ENCODE data around the gene PTPRD.

PTPRD gene

GRCh38 chr9:8392866-8393265, 2219.9 kb downstream of the PTPRD start:
- TF ChIP-seq CTCF (IDR thresholded peaks at IDR 0.05; ENCODE audit: insufficient read depth, low read length, missing control alignments): no peak
- POLR2A ChIA-PET: no interaction called here

GRCh38 chr9:8391566-8391965, 2221.2 kb downstream of the PTPRD start:
- DNase-seq (ENCODE audit: low read depth, low spot score): no peak
- H3K4me3 ChIP-seq (ENCODE audit: low read depth, low read length): no peak overlapping the region
- CTCF ChIA-PET: no interaction called here
- POLR2A ChIA-PET: no interaction called here
- no peak for TF ChIP-seq CTCF (IDR thresholded peaks at IDR 0.05; ENCODE audit: insufficient read depth, low read length, missing control alignments)

More at GRCh38 chr9:8392866-8393265, 2219.9 kb downstream of the PTPRD start:
- no peak overlapping the region for H3K4me3 ChIP-seq (ENCODE audit: low read depth, low read length)
- no peak for DNase-seq (ENCODE audit: low read depth, low spot score)
- CTCF ChIA-PET: no interaction called here

GRCh38 chr9:8391132-8391531, 2221.7 kb downstream of the PTPRD start:
- POLR2A ChIA-PET: no interaction called here
- H3K4me3 ChIP-seq (ENCODE audit: low read depth, low read length): no peak overlapping the region
- CTCF ChIA-PET: no interaction called here
- no peak for TF ChIP-seq CTCF (IDR thresholded peaks at IDR 0.05; ENCODE audit: insufficient read depth, low read length, missing control alignments)
- DNase-seq (ENCODE audit: low read depth, low spot score): no peak

- no peak for DNase-seq (ENCODE audit: low read depth, low spot score)
- ChIA-PET POLR2A (no interaction called here), CTCF (no interaction called here)
- H3K4me3 ChIP-seq (ENCODE audit: low read depth, low read length): no peak overlapping the region
- TF ChIP-seq CTCF (IDR thresholded peaks at IDR 0.05; ENCODE audit: insufficient read depth, low read length, missing control alignments): no peak
These were observed 2222.2 kb downstream of the PTPRD start for GRCh38 chr9:8390571-8390970.

- DNase-seq (ENCODE audit: low read depth, low spot score): no peak
- no peak overlapping the region for H3K4me3 ChIP-seq (ENCODE audit: low read depth, low read length)
- CTCF ChIA-PET: no interaction called here
These were observed 2223.3 kb downstream of the PTPRD start for GRCh38 chr9:8389531-8389930.

GRCh38 chr9:8388132-8388531, 2224.7 kb downstream of the PTPRD start:
- TF ChIP-seq CTCF (IDR thresholded peaks at IDR 0.05; ENCODE audit: insufficient read depth, low read length, missing control alignments): no peak
- POLR2A ChIA-PET: no interaction called here
- CTCF ChIA-PET: no interaction called here
- no peak for DNase-seq (ENCODE audit: low read depth, low spot score)
- no peak overlapping the region for H3K4me3 ChIP-seq (ENCODE audit: low read depth, low read length)

More at GRCh38 chr9:8389531-8389930, 2223.3 kb downstream of the PTPRD start:
- no peak for TF ChIP-seq CTCF (IDR thresholded peaks at IDR 0.05; ENCODE audit: insufficient read depth, low read length, missing control alignments)
- POLR2A ChIA-PET: no interaction called here

Data from AG04449 (cell line).